ENCODE data around the gene ZEB2. TPM values are rescaled to one million over a fixed set of nuclear protein-coding genes. Genes with fewer than 3 reads are reported as not detected.

Gene ZEB2
- total RNA-seq, 1 donor from 2014 or later: 139 TPM

GRCh38 chr2:144445196-144445595 is 74.7 kb downstream of the ZEB2 start:
- Mint-ChIP-seq H3K9me3 (ENCODE audit: unreplicated experiment) (no peaks in the 10 kb centered on the region), H3K4me3 (ENCODE audit: unreplicated experiment) (no peak overlapping the region), H3K4me1 (ENCODE audit: unreplicated experiment) (peaks cover 49% of the 10 kb centered on the region), H3K27ac (ENCODE audit: unreplicated experiment) (no peak overlapping the region), H3K27me3 (ENCODE audit: unreplicated experiment) (no peaks in the 10 kb centered on the region), H3K36me3 (ENCODE audit: unreplicated experiment) (peaks cover 33% of the 10 kb centered on the region)
- no peak for TF ChIP-seq CTCF (IDR thresholded peaks at IDR 0.05)
- no peak for DNase-seq (ENCODE audit: extremely low spot score, unreplicated experiment)

GRCh38 chr2:144443837-144444817 is 75.8 kb downstream of the ZEB2 start:
- peaks cover 55% of the 10 kb centered on the region for H3K4me1 Mint-ChIP-seq (ENCODE audit: unreplicated experiment)
- H3K27me3 Mint-ChIP-seq (ENCODE audit: unreplicated experiment): no peaks in the 10 kb centered on the region
- H3K36me3 Mint-ChIP-seq (ENCODE audit: unreplicated experiment): peaks cover 33% of the 10 kb centered on the region
- H3K9me3 Mint-ChIP-seq (ENCODE audit: unreplicated experiment): no peaks in the 10 kb centered on the region
- DNase-seq (ENCODE audit: extremely low spot score, unreplicated experiment): no peak
- peak overlapping the region; percentile 64 for H3K27ac Mint-ChIP-seq (ENCODE audit: unreplicated experiment)
- H3K4me3 Mint-ChIP-seq (ENCODE audit: unreplicated experiment): no peak overlapping the region
- TF ChIP-seq CTCF (IDR thresholded peaks at IDR 0.05): no peak

- peaks cover 69% of the 10 kb centered on the region for H3K4me1 Mint-ChIP-seq (ENCODE audit: unreplicated experiment)
- no peaks in the 10 kb centered on the region for H3K9me3 Mint-ChIP-seq (ENCODE audit: unreplicated experiment)
- peaks cover 21% of the 10 kb centered on the region for H3K36me3 Mint-ChIP-seq (ENCODE audit: unreplicated experiment)
- no peak overlapping the region for H3K4me3 Mint-ChIP-seq (ENCODE audit: unreplicated experiment)
- no peak overlapping the region for H3K27ac Mint-ChIP-seq (ENCODE audit: unreplicated experiment)
- TF ChIP-seq CTCF (IDR thresholded peaks at IDR 0.05): no peak
- no peak for DNase-seq (ENCODE audit: extremely low spot score, unreplicated experiment)
- H3K27me3 Mint-ChIP-seq (ENCODE audit: unreplicated experiment): no peaks in the 10 kb centered on the region
These were observed 78.2 kb downstream of the ZEB2 start for GRCh38 chr2:144441711-144442141.

GRCh38 chr2:144439993-144440392 is 79.9 kb downstream of the ZEB2 start:
- Mint-ChIP-seq H3K27ac (ENCODE audit: unreplicated experiment) (no peak overlapping the region), H3K27me3 (ENCODE audit: unreplicated experiment) (no peaks in the 10 kb centered on the region), H3K36me3 (ENCODE audit: unreplicated experiment) (peaks cover 16% of the 10 kb centered on the region), H3K4me1 (ENCODE audit: unreplicated experiment) (peaks cover 79% of the 10 kb centered on the region), H3K4me3 (ENCODE audit: unreplicated experiment) (no peak overlapping the region), H3K9me3 (ENCODE audit: unreplicated experiment) (no peaks in the 10 kb centered on the region)
- no peak for TF ChIP-seq CTCF (IDR thresholded peaks at IDR 0.05)
- DNase-seq (ENCODE audit: extremely low spot score, unreplicated experiment): no peak
